ENCODE measurements around the gene MZF1. TPM values are rescaled to one million over a fixed set of nuclear protein-coding genes. Genes with fewer than 3 reads are reported as not detected.

The MZF1 gene
- total and polyA plus RNA-seq, 10 of the 15 experiments (the other 5 are each of a cell fraction or from before 2014, with no cell fraction given) = 0.38 to 14.7 (median 7.2) TPM

GRCh38 chr19:58559275-58560006, 13.7 kb downstream of the MZF1 start:
- BruUV-seq (replicated peaks) = TSS peak; percentile 69
- Histone ChIP-seq H3K4me1 (ENCODE audit: control insufficient read depth, insufficient read depth, low read length) (peaks cover 46% of the 10 kb centered on the region), H3K4me3 (peak overlapping the region; percentile 89), H3K9ac (ENCODE audit: control insufficient read depth, insufficient read depth, low read length) (peak overlapping the region; percentile 93), H3K9me3 (replicated peaks; ENCODE audit: control insufficient read depth, insufficient read depth, low read length) (no peaks in the 10 kb centered on the region), H3K79me2 (ENCODE audit: control insufficient read depth, insufficient read depth, low read length) (peaks cover 35% of the 10 kb centered on the region), H3K27me3 (replicated peaks in 1 of 2; ENCODE audit: control insufficient read depth in 2 of 2, insufficient read depth in 2 of 2, low read length in 1 of 2) (no peaks in the 10 kb centered on the region), H4K20me1 (ENCODE audit: control insufficient read depth, insufficient read depth) (no peaks in the 10 kb centered on the region), H3K36me3 (ENCODE audit: control insufficient read depth in 2 of 2, insufficient read depth in 2 of 2, low read length in 1 of 2) (peaks cover 5% of the 10 kb centered on the region in 2 experiments; a peak in 3 of 4 replicates), H2AFZ (ENCODE audit: control insufficient read depth, low read depth, low read length) (no peak overlapping the region; the same call in 1 of the 2 replicates), H3K4me2 (ENCODE audit: control insufficient read depth, insufficient read depth) (peak overlapping the region; percentile 88), H3K27ac (ENCODE audit: control insufficient read depth, insufficient read depth) (peak overlapping the region; percentile 96)
- FAIRE-seq (no peak), DNase-seq (ENCODE audit: low read depth, low spot score) (peak; percentile 76), ATAC-seq (peak; percentile 63)
- intact Hi-C loops (cut with micrococcal nuclease; ENCODE audit: unreplicated experiment) (loop anchor here (1.0 to 2.0 kb wide), 2 partner anchors 13 to 45 kb away; no protein-coding TSS in a partner anchor), in situ Hi-C loops (cut with MboI) (no loop called here)
- ChIA-PET POLR2A (interaction anchor here (0.9 to 4.7 kb wide), 9 partner anchors 11 to 71 kb away, joined by 3 to 46 read pairs (median 8); partner anchors contain the start of genes MZF1, TRIM28 and ZBTB45), RAD21 (ENCODE audit: unreplicated experiment) (interaction anchor here (0.6 to 1.6 kb wide), 6 partner anchors 15 to 39 kb away, joined by 3 to 5 read pairs (median 4); partner anchors contain the start of gene ZBTB45), SMC1A (ENCODE audit: uncharacterized antibody, unreplicated experiment) (interaction anchor here (0.6 to 1.9 kb wide), 4 partner anchors 13 to 197 kb away, joined by 3 to 10 read pairs (median 4); partner anchors contain the start of gene ZBTB45), CTCF (interaction anchor here (0.6 to 2.4 kb wide), 5 partner anchors 13 to 657 kb away, joined by 3 to 14 read pairs (median 5); partner anchors contain the start of gene ZBTB45)
- WGBS (ENCODE audit: insufficient coverage, insufficient replicate concordance, low lambda C conversion rate, missing lambda C conversion rate) = under 1% methylated on average over 33 of the region's 33 CpGs
- TF ChIP-seq HSF1 (IDR thresholded peaks at IDR 0.05; ENCODE audit: low read depth, low read length) (no peak), CHD1 (IDR thresholded peaks at IDR 0.05; ENCODE audit: low read depth, low read length) (peak; percentile 93; the same call in 1 of the 2 replicates), IKZF1 (conservative IDR thresholded peaks at IDR 0.05) (peak; percentile 90), ZNF592 (IDR thresholded peaks at IDR 0.05) (no peak), CHD2 (IDR thresholded peaks at IDR 0.05; ENCODE audit: borderline replicate concordance, low read depth, low read length) (peak; percentile 87), MTA2 (IDR thresholded peaks at IDR 0.05; ENCODE audit: low read depth) (peak; percentile 44), MLLT1 (IDR thresholded peaks at IDR 0.05) (peak; percentile 92), CREM (IDR thresholded peaks at IDR 0.05; ENCODE audit: low read depth) (peak; percentile 51), FOS (IDR thresholded peaks at IDR 0.05; ENCODE audit: borderline replicate concordance, extremely low read depth, insufficient read length) (no peak), EZH2 (IDR thresholded peaks at IDR 0.05; ENCODE audit: borderline replicate concordance, control insufficient read depth, low read depth, low read length) (no peak)
